CD4-positive, alpha-beta T cell treated with Interleukin-21 for 1 hour (primary cell): ENCODE results near the gene EIF2S1.
"Not testable (repeated sequence)": the region's sequence is repeated elsewhere in the genome, so short reads cannot be mapped to it uniquely, and the experiment has no call there.

Experiments used
- DNase-seq: peaks from one replicate; pipeline ENCODE4 v3.0.0-alpha.2; 2020

Gene EIF2S1

DNA sequence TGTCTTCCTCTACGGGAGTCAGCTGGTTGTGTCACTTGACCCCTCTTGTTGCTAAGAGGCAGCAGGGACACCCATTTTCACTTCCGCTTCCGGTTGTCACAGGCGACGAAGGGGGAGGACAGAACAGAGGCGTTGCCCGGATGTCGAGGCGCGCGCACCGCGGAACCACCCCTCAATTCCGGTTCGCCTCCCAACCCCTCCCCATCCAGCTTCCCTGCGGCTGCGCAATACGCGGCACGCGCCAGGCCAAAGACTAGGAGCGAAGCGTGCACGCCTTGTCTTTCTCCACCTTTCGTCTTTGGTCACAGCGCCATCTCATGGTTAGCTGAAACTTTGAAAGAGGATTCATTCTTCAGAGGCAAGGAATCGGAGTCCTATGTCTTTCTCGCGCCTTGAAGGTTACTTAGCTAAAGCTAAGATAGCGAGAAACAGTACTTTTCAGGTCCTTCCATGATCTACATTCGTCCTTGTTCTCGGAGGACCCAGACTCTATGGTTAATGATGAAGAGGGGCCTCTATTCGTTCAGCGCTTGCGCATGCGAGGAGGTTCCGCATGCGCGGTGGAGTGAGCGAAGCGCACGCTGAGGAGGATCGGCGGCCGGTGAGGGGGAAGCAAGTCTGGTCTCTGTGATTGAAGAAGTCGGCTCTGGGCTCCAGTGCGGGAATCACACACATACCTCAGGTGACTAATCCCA, at the start of gene EIF2S1, which contains the start of gene ATP6V1D:
Gene EIF2S1, plus strand, starts transcription at position 554 of the 695 bp plus-strand sequence. CDS start 4,440 bp downstream, outside the sequence.
Gene ATP6V1D, minus strand, starts transcription at position 30 of the 695 bp plus-strand sequence. CDS start 106 bp downstream, outside the sequence.
- peak; percentile 100 for DNase-seq

DNA sequence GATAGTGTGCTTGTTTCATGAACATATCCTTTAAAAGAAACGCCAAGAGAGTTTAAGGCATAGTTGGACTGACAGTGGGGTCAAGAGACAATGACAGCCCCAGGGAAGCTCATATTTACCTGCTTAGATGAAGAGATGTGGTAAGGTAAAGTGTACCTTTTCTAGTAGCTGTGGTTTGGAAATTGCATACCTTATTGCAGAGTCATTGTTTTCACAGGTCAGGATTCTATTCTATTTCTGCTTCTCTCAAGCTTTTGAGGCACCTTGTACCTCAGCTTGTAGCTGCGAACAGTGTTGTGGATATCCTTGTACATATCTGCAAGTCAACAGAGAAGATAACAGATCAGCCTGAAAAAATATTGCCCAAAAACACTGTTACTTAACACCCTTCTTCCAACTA, 48.3 kb upstream of the EIF2S1 start:
- DNase-seq = no peak

DNA sequence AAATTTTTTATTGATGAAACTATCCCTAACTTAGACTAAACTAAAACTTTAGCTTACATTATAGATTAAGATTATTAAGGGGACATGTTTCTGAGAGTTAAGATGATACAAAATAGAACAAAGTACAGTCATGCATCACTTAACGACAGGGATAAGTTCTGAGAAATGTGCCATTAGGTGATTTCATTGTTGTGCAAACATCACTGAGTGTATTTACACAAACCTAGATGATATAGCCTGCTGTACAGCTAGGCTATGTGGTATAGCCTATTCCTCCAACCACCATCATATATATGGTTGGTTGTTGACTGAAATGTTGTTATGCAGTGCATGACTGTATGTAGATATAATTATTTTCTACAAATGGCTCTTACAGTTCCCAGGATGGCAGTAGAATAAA, 47.0 kb upstream of the EIF2S1 start:
- no peak for DNase-seq

DNA sequence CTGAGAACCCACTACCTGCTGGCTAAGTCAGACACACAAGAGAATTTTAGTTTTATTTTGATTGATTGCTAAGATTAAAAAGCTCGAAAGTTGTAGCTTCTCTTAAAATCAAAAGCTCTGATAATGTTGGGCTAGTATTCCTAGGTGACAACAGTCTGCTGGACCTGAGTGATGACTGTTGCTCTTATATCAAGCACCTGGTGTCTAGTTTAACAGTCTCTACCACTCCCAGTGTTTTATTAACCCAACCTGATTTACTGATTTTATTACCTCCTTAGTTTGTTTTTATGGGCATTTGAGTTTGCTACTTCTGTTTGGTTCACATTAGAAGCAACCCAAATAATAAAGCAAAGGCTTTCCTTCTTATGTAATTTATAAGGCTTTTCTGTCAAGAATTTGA, 42.3 kb upstream of the EIF2S1 start:
- no peak for DNase-seq

DNA sequence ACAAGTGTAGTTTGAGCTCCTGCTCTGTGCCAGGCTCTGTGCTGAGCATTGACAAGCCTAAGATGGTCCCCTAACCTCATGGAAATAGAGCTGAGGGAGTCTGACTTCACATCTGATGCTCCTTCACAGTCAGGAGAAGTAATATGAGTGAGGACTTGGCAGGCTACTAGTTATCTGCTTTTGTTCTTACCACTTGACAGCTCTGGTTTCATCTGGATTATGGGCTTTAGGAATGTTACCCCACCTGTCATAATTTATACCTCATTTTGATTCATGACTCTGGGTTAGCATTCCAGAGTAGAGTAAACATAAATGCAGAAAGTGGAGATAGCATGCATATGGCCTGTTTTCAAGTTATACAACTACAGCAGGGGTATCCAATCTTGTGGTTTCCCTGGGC, 41.0 kb upstream of the EIF2S1 start:
- no peak for DNase-seq

- DNase-seq = not testable (repeated sequence)
Measured at GRCh38 chr14:67329666-67330065, 30.5 kb upstream of the EIF2S1 start.

GRCh38 chr14:67331368-67332125, 28.6 kb upstream of the EIF2S1 start:
- no peak for DNase-seq

- no peak for DNase-seq
Measured at GRCh38 chr14:67332468-67332867, 27.7 kb upstream of the EIF2S1 start.

GRCh38 chr14:67335781-67336180, 24.3 kb upstream of the EIF2S1 start:
- DNase-seq = peak; percentile 22

DNA sequence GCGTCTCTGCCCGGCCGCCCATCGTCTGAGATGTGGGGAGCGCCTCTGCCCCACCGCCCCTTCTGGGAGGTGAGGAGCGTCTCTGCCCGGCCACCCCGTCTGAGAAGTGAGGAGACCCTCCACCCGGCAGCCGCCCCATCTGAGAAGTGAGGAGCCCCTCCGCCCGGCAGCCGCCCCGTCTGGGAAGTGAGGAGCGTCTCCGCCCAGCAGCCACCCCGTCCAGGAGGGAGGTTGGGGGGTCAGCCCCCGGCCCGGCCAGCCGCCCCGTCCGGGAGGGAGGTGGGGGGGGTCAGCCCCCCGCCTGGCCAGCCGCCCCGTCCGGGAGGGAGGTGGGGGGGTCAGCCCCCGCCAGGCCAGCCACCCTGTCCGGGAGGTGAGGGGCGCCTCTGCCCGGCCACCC, 18.9 kb upstream of the EIF2S1 start:
- not testable (repeated sequence) for DNase-seq

DNA sequence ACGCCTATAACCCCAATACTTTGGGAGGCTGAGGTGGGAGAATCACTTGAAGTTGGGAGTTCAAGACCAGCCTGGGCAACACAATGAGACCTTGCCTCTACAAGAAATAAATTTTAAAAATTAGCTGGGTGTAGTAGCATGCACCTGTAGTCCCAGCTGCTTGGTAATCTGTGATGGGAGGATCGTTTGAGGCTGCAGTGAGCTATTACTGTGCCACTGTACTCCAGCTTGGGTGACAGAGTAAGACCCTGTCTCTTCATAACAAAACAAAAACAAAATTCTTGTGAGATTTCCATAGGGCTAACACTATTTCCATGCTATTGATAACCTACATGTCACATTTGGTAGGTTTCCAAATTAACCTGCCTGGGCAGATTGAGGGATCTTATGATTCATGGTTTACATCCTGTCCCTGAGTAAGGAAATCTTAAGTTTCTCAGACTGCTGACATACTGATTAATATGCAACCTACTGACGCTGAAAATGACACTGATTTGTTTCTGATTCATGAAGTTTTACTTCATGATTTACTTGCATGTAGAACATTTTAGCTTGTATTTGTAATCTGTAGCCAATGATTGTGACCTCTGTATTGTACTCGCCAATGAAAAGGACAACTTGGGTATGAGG, 16.4 kb upstream of the EIF2S1 start:
- no peak for DNase-seq

DNA sequence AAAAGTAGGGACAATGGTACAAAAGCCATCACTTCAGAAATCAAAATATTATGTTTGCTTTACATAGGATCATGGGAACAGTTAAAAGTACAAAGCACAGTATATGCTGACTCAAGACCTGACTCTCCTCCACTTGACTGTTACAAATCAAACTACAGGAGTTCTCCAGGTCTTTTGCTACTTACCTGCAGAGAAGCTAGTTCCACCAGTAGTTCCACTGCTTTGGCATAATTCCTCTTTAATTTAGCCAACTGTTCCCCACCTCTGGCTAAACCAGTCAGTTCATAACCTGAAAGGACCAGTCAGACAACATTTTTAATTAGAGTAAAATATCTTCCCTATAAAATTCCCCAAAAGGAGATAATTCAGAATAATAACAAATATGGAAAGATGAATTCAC, 14.5 kb upstream of the EIF2S1 start:
- no peak for DNase-seq

GRCh38 chr14:67352055-67352454, 8.1 kb upstream of the EIF2S1 start:
- no peak for DNase-seq

- DNase-seq = no peak
Measured at GRCh38 chr14:67357186-67357968, 2.8 kb upstream of the EIF2S1 start.

DNA sequence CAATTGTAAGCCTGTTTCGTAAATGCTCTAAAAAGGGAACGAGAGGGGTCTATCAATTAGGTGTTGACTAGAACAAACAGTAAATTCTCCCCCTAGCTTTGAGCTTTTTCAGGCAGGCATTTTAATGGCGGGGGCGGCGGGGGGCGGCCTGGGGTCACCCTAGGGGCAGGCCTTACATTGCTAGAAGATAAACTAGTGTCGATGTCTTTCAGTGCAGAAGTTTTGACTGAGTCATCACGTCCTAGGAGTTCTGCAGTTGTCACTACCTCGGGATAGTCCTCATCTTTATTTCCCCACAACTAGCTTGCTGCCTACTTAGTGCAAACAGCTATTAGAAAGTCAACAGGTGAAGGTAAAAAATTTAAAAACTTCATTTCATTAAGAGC, 2.2 kb upstream of the EIF2S1 start:
- DNase-seq = no peak

DNA sequence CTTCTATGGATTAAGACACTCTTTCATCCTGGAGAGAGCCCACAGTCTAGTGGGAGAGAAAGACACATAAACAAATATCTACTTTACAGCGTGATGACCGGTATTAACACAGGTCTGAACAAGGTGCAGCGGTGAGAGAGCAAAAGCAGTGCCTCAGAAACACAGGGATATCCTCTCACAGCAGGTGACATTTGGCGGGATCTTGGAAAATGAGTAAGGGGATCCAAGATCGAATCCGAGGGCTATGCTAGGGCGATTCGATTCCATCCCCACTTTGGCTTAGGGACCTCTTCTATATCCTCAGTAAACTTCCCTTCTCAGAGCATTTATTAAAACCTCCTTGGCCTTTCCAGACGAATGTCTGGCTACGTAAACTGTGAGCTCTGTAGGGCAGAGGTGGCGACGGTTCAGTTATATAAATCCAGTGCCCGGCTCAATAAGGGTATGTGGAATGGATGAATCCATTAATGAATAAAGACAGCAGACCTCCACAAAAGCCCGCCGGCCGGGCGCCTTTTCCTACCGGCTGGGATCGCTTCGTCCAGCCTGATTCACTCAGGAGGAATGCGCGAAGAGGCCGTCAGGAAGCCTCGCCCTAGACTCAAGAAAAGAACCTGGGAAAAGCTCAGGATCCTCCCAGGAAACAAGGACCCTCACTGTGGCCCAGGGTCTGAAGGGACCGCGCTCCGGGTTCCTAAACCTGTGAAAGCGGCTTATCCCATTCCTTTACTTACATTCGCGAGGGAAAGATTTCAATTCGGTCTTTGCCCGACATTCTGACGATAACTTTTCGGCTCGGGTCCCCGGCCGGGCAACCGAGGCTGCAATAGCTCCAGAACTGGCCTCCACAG, 979 bp upstream of the EIF2S1 start:
- DNase-seq = no peak

GRCh38 chr14:67360470-67361206, 510 bp downstream of the EIF2S1 start:
- no peak for DNase-seq

DNA sequence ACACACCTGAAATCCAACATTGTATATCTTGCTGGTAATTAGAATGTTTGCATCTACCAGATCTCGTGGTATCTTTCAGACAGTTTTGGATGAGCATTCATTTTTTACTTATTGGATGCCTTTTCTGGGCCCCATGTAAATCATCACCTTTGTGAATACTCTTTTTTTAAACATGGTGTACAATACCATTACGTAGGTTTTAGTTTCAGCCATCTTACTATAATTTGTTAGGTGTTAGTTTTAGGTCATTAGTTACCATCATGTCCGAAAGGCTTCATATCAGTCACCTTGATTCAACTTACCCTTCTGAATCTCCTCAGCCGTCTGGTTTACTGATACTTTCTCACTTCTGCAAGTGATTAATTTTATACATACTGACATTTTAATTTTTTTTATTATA, 5.3 kb downstream of the EIF2S1 start:
- DNase-seq = no peak

DNA sequence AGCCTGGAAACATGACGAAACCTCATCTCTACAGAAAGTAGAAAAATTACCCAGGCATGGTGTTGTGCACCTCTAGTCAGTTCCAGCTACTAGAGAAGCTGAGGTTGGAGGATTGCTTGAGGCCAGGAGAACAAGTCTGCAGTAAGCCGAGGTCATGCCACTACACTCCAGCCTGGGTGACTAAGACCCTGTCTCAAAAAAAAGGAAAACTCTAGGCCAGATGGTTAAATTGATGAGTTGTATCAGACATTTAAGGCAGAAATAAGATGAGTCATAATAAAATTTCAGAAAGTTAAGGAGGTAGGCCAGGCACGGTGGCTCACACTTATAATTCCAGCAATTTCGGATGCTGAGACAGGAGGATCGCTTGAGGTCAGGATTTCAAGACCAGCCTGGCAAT, 10.7 kb downstream of the EIF2S1 start:
- no peak for DNase-seq

DNA sequence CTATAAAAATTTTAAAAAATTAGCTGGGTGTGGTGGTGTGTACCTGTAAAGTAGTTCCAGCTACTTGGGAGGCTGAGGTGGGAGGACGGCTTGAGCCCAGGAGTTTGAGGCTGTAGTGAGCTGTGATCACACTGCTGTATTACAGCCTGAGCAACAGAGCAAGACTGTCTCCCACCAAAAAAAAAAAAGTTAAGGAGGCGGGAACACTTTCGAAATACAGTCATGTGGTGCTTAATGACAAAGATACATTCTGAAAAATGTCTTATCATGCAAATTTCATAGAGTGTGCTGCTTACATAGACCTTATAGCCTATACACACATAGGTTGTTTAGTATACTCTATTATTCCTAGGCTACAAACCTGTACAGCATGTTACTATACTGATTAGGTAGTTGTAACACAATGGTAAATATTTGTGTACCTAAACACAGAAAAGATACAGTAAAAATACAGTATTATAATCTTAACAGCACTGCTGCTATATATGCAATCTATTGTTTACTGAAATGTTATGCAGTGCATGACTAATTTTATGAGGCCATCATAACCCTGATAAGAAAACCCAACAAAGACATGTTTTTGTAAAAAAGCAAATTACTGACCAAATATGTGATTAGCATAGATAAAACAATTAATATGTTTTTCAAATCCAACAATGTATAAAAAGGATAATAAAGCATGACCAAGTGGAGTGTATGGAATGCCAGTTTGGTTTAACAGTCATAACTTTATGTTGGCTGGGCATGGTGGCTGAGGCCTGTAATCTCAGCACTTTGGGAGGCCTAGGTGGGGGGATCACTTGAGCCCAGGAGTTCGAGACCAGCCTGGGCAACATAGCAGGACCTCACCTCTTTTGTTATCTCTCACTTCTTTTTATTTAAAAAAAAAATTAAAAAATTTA, 11.4 kb downstream of the EIF2S1 start:
- no peak for DNase-seq
